Activated T-cell treated with anti-CD3 and anti-CD28 coated beads, Interleukin-2, amount 50 U/mL, for 4 hours (primary cell): ENCODE results near the gene NME5. TPM values are rescaled to one million over a fixed set of nuclear protein-coding genes. Genes with fewer than 3 reads are reported as not detected.
A peak's percentile ranks its signal among the peaks of the same experiment; 100 is the strongest.
"Not testable (repeated sequence)": the region's sequence is repeated elsewhere in the genome, so short reads cannot be mapped to it uniquely, and the experiment has no call there.

Experiments
- ATAC-seq, 2 donors: fragments of 200-7000 bp; cut with Tn5 transposase; one replicate each; pipeline ENCODE4 v1.10.0; 2021
- DNase-seq: peaks from one replicate; pipeline ENCODE4 v3.0.0-alpha.2; 2020
- H3K27me3 Mint-ChIP-seq: one replicate; pipeline ENCODE4 v1.8.0; 2021; ENCODE audit warnings: low read depth, mixed read lengths
- H3K36me3 Mint-ChIP-seq: one replicate; pipeline ENCODE4 v1.8.0; 2022; ENCODE audit warnings: mixed read lengths; ENCODE audit not compliant: insufficient read depth
- H3K4me1 Mint-ChIP-seq: one replicate; pipeline ENCODE4 v1.8.0; 2021; ENCODE audit warnings: low read depth, mixed read lengths
- H3K4me3 Mint-ChIP-seq: one replicate; pipeline ENCODE4 v1.8.0; 2021; ENCODE audit warnings: mild to moderate bottlenecking, moderate library complexity, mixed read lengths
- H3K9me3 Mint-ChIP-seq: one replicate; pipeline ENCODE4 v1.8.0; 2021; ENCODE audit warnings: mixed read lengths
- total RNA-seq, 3 donors: library from RNA; stranded (reverse); gene quantifications; one replicate each; pipeline ENCODE4 v1.2.1, GENCODE V29; 2021

Gene NME5
- total RNA-seq, 3 donors from 2014 or later = not detected

DNA sequence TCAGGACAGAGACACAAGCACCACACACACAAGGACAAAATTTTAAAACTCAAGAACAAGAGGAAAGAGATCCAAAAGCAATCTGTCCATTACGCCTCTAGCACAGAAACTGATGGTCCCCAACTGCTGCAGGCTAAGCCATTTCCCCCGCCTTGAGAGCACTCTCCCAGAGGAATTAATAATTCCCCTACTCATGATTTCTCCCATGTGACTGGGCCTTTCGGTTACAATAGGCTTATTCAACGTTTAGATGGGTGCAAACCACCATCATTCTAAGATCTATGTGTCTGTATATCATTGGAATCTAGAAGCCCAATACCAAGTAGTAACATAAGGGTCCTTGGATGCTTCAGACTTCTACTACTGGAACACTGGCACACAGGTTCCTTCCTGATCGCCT, 20.4 kb upstream of the NME5 start:
- Mint-ChIP-seq H3K36me3 (peaks cover 50% of the 10 kb centered on the region), H3K4me1 (no peaks in the 10 kb centered on the region), H3K27me3 (no peaks in the 10 kb centered on the region), H3K4me3 (no peak overlapping the region), H3K9me3 (no peaks in the 10 kb centered on the region)
- DNase-seq (no peak), ATAC-seq (no peak)

DNA sequence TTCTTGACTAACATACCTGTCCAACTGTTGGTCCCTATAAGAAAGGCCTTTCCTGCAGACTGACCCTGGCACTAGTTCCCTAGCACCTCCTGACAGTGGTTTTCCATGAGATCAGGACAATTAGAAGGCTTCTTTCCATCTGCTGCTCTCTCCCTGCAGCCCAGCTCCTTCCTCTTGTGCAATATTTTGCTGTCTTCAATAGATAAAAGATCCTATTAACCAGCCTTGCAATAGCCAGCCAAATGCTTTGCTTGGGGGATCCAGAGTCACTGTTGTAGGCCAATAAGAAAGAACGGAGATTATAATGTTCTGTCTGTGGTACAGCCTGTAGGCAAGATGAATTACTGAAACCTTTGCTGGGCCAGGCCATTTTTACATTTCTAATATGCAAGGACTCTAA, 18.4 kb upstream of the NME5 start:
- Mint-ChIP-seq H3K9me3 (no peaks in the 10 kb centered on the region), H3K27me3 (no peaks in the 10 kb centered on the region), H3K4me3 (no peak overlapping the region), H3K36me3 (peaks cover 31% of the 10 kb centered on the region), H3K4me1 (no peaks in the 10 kb centered on the region)
- no peak for ATAC-seq
- DNase-seq = no peak

DNA sequence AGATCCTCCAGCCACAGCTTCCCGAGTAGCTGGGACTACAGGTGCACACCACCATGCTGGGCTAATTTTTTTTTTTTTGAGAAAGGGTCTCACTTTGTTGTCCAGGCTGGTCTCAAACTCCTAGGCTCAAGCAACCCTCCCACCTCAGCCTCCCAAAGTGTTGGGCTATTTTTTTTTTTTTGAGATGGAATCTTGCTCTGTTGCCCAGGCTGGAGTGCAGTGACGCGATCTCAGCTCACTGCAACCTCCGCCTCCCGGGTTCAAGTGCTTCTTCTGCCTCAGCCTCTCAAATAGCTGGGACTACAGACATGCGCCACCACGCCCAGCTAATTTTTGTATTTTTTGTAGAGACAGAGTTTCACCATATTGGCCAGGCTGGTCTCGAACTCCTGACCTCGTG, 16.7 kb upstream of the NME5 start:
- H3K27me3 Mint-ChIP-seq, H3K9me3 Mint-ChIP-seq, DNase-seq, H3K4me1 Mint-ChIP-seq, H3K4me3 Mint-ChIP-seq, ATAC-seq: not testable (repeated sequence)
- H3K36me3 Mint-ChIP-seq = peaks cover 30% of the 10 kb centered on the region

DNA sequence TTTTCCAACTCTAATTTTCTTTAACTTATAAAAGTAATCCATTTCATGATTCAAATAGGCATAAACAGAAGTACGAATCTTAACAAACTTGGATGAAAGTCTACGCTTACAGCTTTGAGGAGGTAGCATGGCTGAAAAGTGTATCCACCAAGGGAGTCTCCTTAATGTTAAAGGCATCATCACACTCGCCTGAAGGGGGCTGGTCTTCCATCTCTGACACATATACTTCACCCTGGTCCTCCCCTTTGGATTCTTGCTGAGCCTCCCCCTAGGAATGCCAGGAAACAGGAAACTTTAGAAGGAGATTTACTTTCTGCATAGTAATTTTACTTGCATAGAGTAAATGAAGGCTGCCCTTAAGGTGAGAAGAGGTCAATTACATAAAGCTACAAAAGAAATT, 10.3 kb upstream of the NME5 start:
- no peaks in the 10 kb centered on the region for H3K4me1 Mint-ChIP-seq
- ATAC-seq = no peak
- H3K9me3 Mint-ChIP-seq = no peaks in the 10 kb centered on the region
- DNase-seq = no peak
- H3K4me3 Mint-ChIP-seq = no peak overlapping the region
- H3K27me3 Mint-ChIP-seq = no peaks in the 10 kb centered on the region
- no peaks in the 10 kb centered on the region for H3K36me3 Mint-ChIP-seq

DNA sequence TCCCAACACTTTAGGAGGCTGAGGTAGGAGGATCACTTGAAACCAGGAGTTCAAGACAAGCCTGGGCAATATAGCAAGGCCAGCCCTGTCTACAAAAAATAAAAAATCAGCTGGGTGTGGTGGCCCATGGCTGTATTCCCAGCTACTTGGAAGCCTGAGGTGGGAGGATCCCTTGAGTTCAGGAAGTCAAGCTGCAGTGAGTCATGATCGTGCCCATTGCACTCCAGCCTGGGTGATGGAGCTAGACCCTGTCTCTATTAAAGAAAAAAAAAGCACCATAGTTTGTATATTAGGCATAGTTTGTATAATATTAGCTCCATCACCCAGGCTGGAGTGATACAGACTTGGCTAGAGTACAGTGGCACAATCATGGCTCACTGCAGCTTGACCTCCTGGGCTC, 9.6 kb upstream of the NME5 start:
- H3K27me3 Mint-ChIP-seq = no peaks in the 10 kb centered on the region
- H3K4me1 Mint-ChIP-seq = no peaks in the 10 kb centered on the region
- H3K4me3 Mint-ChIP-seq = no peak overlapping the region
- no peak for DNase-seq
- ATAC-seq = no peak
- H3K36me3 Mint-ChIP-seq = no peaks in the 10 kb centered on the region
- H3K9me3 Mint-ChIP-seq = no peaks in the 10 kb centered on the region

DNA sequence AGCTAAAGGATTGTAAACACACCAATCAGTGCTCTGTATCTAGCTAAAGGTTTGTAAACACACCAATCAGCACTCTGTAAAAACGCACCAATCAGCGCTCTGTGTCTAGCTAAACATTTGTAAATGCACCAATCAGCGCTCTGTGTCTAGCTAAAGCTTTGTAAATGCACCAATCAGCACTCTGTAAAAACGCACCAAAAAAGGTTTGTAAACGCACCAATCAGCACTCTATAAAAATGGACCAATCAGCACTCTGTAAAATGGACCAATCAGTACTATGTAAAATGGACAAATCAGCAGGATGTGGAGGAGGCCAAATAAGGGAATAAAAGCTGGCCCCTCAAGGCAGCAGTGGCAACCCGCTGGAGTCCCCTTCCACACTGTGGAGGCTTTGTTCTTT, 4.3 kb upstream of the NME5 start:
- H3K4me1 Mint-ChIP-seq, ATAC-seq, H3K36me3 Mint-ChIP-seq, DNase-seq, H3K27me3 Mint-ChIP-seq, H3K9me3 Mint-ChIP-seq, H3K4me3 Mint-ChIP-seq: not testable (repeated sequence)

DNA sequence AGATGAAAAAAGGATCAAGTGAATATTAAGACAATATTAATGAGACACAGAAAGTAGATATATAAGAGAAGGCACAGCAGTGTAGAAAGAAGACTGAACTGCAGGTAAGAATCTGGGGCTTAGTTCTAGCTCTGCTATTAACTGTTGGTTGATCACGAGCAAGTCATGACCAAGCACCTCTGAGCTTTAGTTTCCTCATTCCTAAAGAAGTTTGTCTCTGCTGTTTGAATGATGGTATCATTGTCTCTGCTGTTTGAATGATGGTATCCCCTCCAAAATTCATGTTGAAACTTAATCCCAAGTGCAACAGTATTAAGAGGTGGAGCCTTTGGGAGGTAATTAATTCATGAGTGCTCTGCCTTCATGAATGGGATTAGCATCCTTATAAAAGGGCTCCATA, 2.5 kb upstream of the NME5 start:
- Mint-ChIP-seq H3K9me3 (no peaks in the 10 kb centered on the region), H3K27me3 (peaks cover 9% of the 10 kb centered on the region), H3K36me3 (no peaks in the 10 kb centered on the region), H3K4me3 (no peak overlapping the region), H3K4me1 (no peaks in the 10 kb centered on the region)
- no peak for DNase-seq
- no peak for ATAC-seq

DNA sequence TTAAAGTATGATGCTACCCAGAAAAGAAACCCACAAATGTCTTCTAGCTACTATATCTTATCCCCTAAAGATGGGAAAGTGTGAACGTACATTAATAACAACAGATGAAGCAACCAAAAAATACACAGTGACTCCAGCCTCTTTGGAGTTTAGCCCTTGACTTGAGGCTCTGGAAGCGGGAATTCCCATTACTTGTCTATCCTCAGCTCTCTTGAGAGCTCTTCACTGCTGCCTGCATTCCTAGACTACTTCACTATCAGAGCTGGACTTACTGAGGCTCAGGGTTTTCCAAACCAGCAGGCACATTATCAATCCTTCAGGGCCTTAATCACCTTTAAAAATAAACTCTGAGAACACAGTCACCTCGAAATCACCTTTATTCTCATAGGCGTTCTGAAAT, 1.0 kb upstream of the NME5 start:
- no peaks in the 10 kb centered on the region for H3K9me3 Mint-ChIP-seq

DNA sequence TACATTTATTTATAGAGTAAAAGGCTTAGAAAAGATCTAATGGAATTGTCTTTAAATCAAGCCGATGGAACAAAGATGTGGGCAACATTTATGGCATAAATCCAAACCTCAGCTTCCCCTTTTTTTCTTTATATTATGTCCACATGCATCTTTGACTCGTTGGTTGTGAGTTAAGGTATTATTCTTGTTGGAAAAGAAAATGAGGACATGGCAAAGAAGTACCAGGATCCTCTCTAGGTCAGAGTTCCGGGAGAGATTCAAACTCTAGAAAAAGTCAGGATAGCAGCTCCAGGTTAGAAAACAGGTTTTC, 508 bp upstream of the NME5 start:
- no peaks in the 10 kb centered on the region for H3K36me3 Mint-ChIP-seq
- peaks cover 14% of the 10 kb centered on the region for H3K27me3 Mint-ChIP-seq
- no peak overlapping the region for H3K4me3 Mint-ChIP-seq
- H3K4me1 Mint-ChIP-seq = no peaks in the 10 kb centered on the region
- ATAC-seq (no peak), DNase-seq (no peak)
- no peaks in the 10 kb centered on the region for H3K9me3 Mint-ChIP-seq

More for the DNA sequence above, 1.0 kb upstream of the NME5 start:
- Mint-ChIP-seq H3K4me1 (no peaks in the 10 kb centered on the region), H3K4me3 (no peak overlapping the region), H3K27me3 (peaks cover 14% of the 10 kb centered on the region), H3K36me3 (no peaks in the 10 kb centered on the region)
- DNase-seq (no peak), ATAC-seq (no peak)

DNA sequence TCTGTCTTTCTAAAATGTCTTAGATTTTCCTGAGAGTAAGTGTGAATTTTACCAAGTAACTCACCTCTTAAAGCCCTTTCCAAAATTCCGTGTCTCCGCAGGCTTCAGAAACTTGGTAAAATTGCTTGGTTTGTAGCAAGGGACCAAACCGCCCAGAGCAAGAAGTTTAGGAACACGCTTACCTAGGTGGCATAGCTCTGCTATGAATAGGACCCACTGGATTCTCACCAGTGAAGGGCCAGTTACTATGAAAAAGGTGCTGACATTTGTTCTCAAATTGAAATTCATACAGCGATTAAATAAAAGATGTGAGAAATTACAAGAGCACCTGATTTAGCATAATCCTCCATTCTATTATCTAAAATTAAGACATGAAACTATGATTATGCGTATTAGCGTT, 6.7 kb downstream of the NME5 start:
- H3K4me3 Mint-ChIP-seq = peak overlapping the region; percentile 74
- H3K27me3 Mint-ChIP-seq = peaks cover 14% of the 10 kb centered on the region
- H3K9me3 Mint-ChIP-seq = no peaks in the 10 kb centered on the region
- H3K4me1 Mint-ChIP-seq = peaks cover 1% of the 10 kb centered on the region
- no peaks in the 10 kb centered on the region for H3K36me3 Mint-ChIP-seq
- ATAC-seq = no peak
- DNase-seq = no peak

DNA sequence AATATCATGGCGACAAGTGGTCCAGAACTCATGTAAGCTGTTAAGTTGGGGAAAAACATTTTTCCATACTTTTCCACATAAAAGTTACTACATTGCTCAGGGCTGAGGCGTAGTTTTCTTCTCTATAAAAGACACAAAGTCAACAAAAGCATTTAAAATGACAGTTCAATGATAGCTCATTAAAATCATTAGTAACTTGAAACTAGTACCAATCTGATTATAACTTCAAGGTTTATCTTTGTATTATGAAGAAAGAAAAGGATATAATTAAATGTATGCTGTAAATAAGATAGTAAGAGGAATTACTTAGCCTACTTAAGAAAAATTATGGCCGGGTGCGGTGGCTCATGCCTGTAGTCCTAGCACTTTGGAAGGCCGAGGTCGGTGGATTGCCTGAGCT, 9.9 kb downstream of the NME5 start:
- H3K36me3 Mint-ChIP-seq = no peaks in the 10 kb centered on the region
- peaks cover 9% of the 10 kb centered on the region for H3K27me3 Mint-ChIP-seq
- H3K4me3 Mint-ChIP-seq = no peak overlapping the region
- DNase-seq (no peak), ATAC-seq (no peak)
- H3K4me1 Mint-ChIP-seq = peaks cover 1% of the 10 kb centered on the region
- no peaks in the 10 kb centered on the region for H3K9me3 Mint-ChIP-seq

DNA sequence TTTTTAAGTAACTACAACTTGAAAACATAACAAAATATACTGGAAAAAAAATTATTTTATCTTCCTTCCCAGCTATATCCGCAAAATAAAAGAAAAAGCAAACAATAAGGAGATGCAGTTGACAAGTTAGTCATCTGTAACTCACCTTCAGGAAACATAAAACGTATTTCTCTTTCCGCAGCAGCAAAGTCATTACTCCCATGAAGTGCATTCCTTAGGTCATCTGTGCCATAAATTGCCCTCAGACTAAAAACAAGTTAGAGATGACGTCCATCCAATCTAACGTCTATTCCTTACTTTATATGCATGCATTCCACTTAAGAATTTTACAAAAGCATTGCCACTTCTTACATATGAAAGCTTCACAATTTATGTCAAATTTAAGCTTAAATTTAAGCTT, 10.9 kb downstream of the NME5 start:
- H3K4me1 Mint-ChIP-seq = peaks cover under 1% of the 10 kb centered on the region
- no peaks in the 10 kb centered on the region for H3K9me3 Mint-ChIP-seq
- no peaks in the 10 kb centered on the region for H3K36me3 Mint-ChIP-seq
- H3K27me3 Mint-ChIP-seq = peaks cover 9% of the 10 kb centered on the region
- ATAC-seq (no peak), DNase-seq (no peak)
- H3K4me3 Mint-ChIP-seq = no peak overlapping the region

DNA sequence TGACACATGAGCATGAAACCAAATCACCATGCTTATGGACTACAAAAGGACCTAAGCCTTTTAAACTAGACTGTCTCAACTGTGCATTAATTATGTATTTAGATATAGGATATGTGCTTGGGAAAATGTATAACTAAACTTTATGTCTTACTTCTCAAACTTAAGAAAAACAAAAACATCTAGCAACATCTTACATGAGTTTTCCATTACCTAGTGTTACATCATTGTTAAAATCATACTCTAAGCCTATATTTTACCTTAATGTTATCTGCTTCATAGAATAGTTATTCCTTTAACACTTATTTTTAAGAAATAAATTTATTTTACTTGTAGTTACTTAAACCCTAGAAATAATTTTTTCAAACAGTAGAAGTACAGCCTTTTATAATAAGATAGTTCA, 24.0 kb downstream of the NME5 start:
- no peaks in the 10 kb centered on the region for H3K4me1 Mint-ChIP-seq
- no peaks in the 10 kb centered on the region for H3K9me3 Mint-ChIP-seq
- no peak overlapping the region for H3K4me3 Mint-ChIP-seq
- DNase-seq = no peak
- ATAC-seq = no peak
- H3K27me3 Mint-ChIP-seq = no peaks in the 10 kb centered on the region
- no peaks in the 10 kb centered on the region for H3K36me3 Mint-ChIP-seq

DNA sequence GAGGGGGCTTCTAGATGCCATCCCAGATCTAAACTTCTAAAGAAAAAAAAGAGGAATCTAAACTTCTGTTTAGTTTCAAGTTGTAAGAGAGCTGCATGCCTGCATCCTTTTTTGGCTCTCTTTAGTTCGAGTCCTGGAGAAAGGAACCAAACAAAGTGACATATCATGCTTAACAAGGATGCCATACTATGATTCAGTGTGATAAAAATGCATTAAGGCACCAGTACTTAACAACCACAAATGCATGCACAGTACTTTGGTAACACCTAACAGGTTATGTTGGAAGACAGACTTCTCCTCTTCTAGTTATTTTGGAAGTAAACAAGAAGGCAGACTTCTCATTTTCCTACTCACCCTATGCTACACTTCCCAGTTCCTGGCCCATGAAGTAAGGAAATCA, 27.3 kb downstream of the NME5 start:
- Mint-ChIP-seq H3K9me3 (no peaks in the 10 kb centered on the region), H3K4me3 (no peak overlapping the region), H3K36me3 (no peaks in the 10 kb centered on the region), H3K4me1 (no peaks in the 10 kb centered on the region), H3K27me3 (peaks cover 1% of the 10 kb centered on the region)
- DNase-seq (no peak), ATAC-seq (no peak)

DNA sequence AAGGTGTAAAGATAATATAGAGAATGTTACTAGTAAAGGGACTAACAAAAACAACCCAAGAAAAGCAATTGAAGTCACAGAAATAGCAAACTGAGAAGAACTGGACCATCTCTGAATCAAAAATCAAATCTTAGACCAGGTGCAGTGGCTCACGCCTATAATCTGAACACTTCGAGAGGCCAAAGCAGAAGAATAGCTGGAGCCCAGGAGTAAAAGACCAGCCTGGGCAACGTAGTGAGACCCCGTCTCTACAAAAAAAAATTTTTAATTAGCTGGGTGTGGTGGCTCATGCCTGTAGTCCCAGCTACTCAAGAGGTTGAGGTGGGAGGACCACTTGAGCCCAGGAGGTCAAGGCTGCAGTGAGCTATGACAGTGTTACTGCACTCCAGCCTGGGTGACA, 28.0 kb downstream of the NME5 start:
- DNase-seq (no peak), ATAC-seq (no peak)
- Mint-ChIP-seq H3K4me3 (no peak overlapping the region), H3K36me3 (no peaks in the 10 kb centered on the region), H3K4me1 (no peaks in the 10 kb centered on the region), H3K9me3 (no peaks in the 10 kb centered on the region), H3K27me3 (peaks cover 1% of the 10 kb centered on the region)

DNA sequence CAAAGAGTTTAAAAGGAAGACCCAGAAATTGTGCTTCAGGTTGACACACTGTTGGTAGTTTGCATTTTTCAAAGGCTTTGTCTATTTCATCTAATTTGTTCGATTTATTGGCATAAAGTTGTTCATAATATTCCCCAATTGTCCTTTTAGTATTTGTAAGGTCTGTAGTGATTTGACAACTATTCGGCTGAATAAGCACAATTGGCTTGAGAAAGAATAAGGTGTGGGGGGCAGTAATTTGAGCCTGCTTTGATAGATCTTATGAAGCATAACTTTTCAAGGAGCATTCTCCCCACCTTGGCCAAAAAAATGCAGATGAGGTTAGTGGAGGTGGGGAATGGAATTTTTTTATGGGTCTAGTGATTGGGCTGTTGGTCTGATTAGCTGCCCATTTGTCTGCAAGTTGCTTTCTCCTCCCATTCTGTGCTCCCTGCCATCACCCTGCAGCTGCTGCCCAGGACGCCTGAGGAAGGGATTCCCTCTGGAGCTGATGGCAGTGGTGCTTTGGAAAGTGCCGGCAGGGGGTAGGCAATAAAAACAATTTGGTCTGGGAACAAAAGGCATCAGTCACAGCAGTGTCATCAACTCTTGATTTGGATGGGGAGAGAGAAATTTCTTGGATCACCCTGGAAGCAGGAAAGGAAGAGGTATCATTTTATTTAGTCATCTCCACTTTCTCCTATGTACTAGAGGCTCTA, 28.8 kb downstream of the NME5 start:
- H3K4me1 Mint-ChIP-seq = no peaks in the 10 kb centered on the region
- DNase-seq (no peak), ATAC-seq (no peak)
- H3K4me3 Mint-ChIP-seq = no peak overlapping the region
- H3K27me3 Mint-ChIP-seq = peaks cover 1% of the 10 kb centered on the region
- no peaks in the 10 kb centered on the region for H3K36me3 Mint-ChIP-seq
- no peaks in the 10 kb centered on the region for H3K9me3 Mint-ChIP-seq
